Spinal cord (tissue), 10 donors: Measurements from ENCODE around the gene SLC4A2. TPM values are rescaled to one million over a fixed set of nuclear protein-coding genes. Genes with fewer than 3 reads are reported as not detected.
"Not testable (repeated sequence)": the region's sequence is repeated elsewhere in the genome, so short reads cannot be mapped to it uniquely, and the experiment has no call there.

Source experiments
- DNase-seq, 6 donors: peaks; one replicate each; pipeline versions ENCODE4 v3.0.0 to v3.0.0-alpha.2; 2013 to 2015; ENCODE audit warnings: low spot score in 6 of 6, low read depth in 4 of 6
- H3K27ac ChIP-seq: one replicate; pipeline ENCODE4 v1.5.1; 2013; ENCODE audit warnings: low read depth, low read length, control low read depth
- H3K27me3 ChIP-seq: one replicate; pipeline ENCODE4 v1.6.1; 2013; ENCODE audit warnings: low read length; ENCODE audit not compliant: control insufficient read depth, insufficient read depth
- H3K36me3 ChIP-seq: one replicate; pipeline ENCODE4 v1.6.1; 2013; ENCODE audit warnings: low read length; ENCODE audit not compliant: control insufficient read depth, insufficient read depth
- H3K4me1 ChIP-seq: one replicate; pipeline ENCODE4 v1.6.1; 2013; ENCODE audit warnings: low read length; ENCODE audit not compliant: control insufficient read depth, insufficient read depth
- H3K4me3 ChIP-seq: one replicate; pipeline ENCODE4 v1.5.1; 2013; ENCODE audit warnings: low read depth, low read length, control low read depth
- H3K9me3 ChIP-seq: one replicate; pipeline ENCODE4 v1.6.1; 2013; ENCODE audit warnings: low read length; ENCODE audit not compliant: control insufficient read depth, insufficient read depth
- WGBS: methylation state at CpG from one replicate; pipeline ENCODE4 v1.1.5; 2013; ENCODE audit warnings: missing lambda C conversion rate; ENCODE audit not compliant: insufficient coverage; 5-methylcytosine and 5-hydroxymethylcytosine counted together
- polyA plus RNA-seq, 2 donors: library from polyadenylated mRNA; unstranded; fragments of 120-200 nt; gene quantifications; one replicate each; pipeline ENCODE4 v1.2.1, GENCODE V29; 2013; ENCODE audit not compliant: insufficient read length in 2 of 2
- total RNA-seq, 2 donors: library from RNA; depleted of rRNA in 1 of 2; stranded (reverse); fragments of 120-200 nt in 1 of 2; fragments of >200 nt in 1 of 2; gene quantifications; one replicate each; pipeline versions ENCODE4 v1.2.3 to v1.2.4, GENCODE V29; 2013 to 2014
- donor health status: healthy.

SLC4A2 gene
- total and polyA plus RNA-seq, 4 donors = 27.5 to 101 (median 79.5) TPM

GRCh38 chr7:151020231-151020630, 39.2 kb upstream of the SLC4A2 start:
- Histone ChIP-seq H3K27me3 (peaks cover 30% of the 10 kb centered on the region), H3K4me1 (peaks cover 30% of the 10 kb centered on the region), H3K9me3 (no peaks in the 10 kb centered on the region), H3K27ac (no peak overlapping the region), H3K4me3 (no peak overlapping the region), H3K36me3 (peaks cover 3% of the 10 kb centered on the region)
- DNase-seq = peak in 1 of 6 donors; percentile 27
- WGBS = 0% methylated on average over 1 of the region's 7 CpGs

GRCh38 chr7:151023232-151023631, 36.2 kb upstream of the SLC4A2 start:
- Histone ChIP-seq H3K36me3 (no peaks in the 10 kb centered on the region), H3K27ac (no peak overlapping the region), H3K4me1 (peaks cover 28% of the 10 kb centered on the region), H3K9me3 (no peaks in the 10 kb centered on the region), H3K27me3 (peaks cover 26% of the 10 kb centered on the region), H3K4me3 (no peak overlapping the region)
- WGBS = 69% methylated on average over 7 of the region's 10 CpGs
- DNase-seq = no peak

GRCh38 chr7:151024435-151025056, 34.8 kb upstream of the SLC4A2 start, which contains the start of gene ATG9B:
Gene ATG9B, minus strand, starts transcription at chr7:151024494. Its CDS starts 71 bp downstream, at chr7:151024423.
- H3K4me1 ChIP-seq = peaks cover 24% of the 10 kb centered on the region
- H3K36me3 ChIP-seq = no peaks in the 10 kb centered on the region
- 88% methylated on average over 1 of the region's 4 CpGs for WGBS
- no peak for DNase-seq
- H3K27me3 ChIP-seq = peaks cover 15% of the 10 kb centered on the region
- no peak within 1 kb of the TSS for H3K27ac ChIP-seq
- no peak within 1 kb of the TSS for H3K4me3 ChIP-seq
- no peaks in the 10 kb centered on the region for H3K9me3 ChIP-seq

GRCh38 chr7:151025924-151026671, 33.3 kb upstream of the SLC4A2 start:
- DNase-seq = no peak
- Histone ChIP-seq H3K36me3 (no peaks in the 10 kb centered on the region), H3K9me3 (no peaks in the 10 kb centered on the region), H3K4me1 (peaks cover 20% of the 10 kb centered on the region), H3K27me3 (peaks cover 2% of the 10 kb centered on the region), H3K4me3 (no peak overlapping the region), H3K27ac (no peak overlapping the region)
- 67% methylated on average over 3 of the region's 4 CpGs for WGBS

- not testable (repeated sequence) for H3K9me3 ChIP-seq, H3K36me3 ChIP-seq, H3K27me3 ChIP-seq, DNase-seq, H3K27ac ChIP-seq
- Histone ChIP-seq H3K4me3 (peak overlapping the region; percentile 98), H3K4me1 (peaks cover 20% of the 10 kb centered on the region)
- WGBS = 29% methylated on average over 13 of the region's 19 CpGs
Observed at GRCh38 chr7:151026771-151027727, 32.3 kb upstream of the SLC4A2 start.

GRCh38 chr7:151027728-151028130, 31.7 kb upstream of the SLC4A2 start:
- Histone ChIP-seq H3K4me1 (peaks cover 20% of the 10 kb centered on the region), H3K4me3 (peak overlapping the region; percentile 98), H3K27ac (peak overlapping the region; percentile 53), H3K36me3 (peaks cover 14% of the 10 kb centered on the region)
- not testable (repeated sequence) for H3K9me3 ChIP-seq, DNase-seq, H3K27me3 ChIP-seq
- WGBS = 13% methylated on average over 9 of the region's 16 CpGs

GRCh38 chr7:151028131-151028947, 31.1 kb upstream of the SLC4A2 start, which contains the start of gene ABCB8:
Gene ABCB8, plus strand, starts transcription at chr7:151028450. Its CDS starts 66 bp downstream, at chr7:151028516.
- Histone ChIP-seq H3K9me3 (no peaks in the 10 kb centered on the region), H3K27me3 (peaks cover 1% of the 10 kb centered on the region), H3K27ac (peak within 1 kb of the TSS; percentile 89), H3K4me1 (peaks cover 20% of the 10 kb centered on the region), H3K4me3 (peak within 1 kb of the TSS; percentile 98), H3K36me3 (peaks cover 21% of the 10 kb centered on the region)
- peak; percentile 99 to 100 (median 99) for DNase-seq
- WGBS = under 1% methylated on average over 48 of the region's 53 CpGs

GRCh38 chr7:151028948-151029501, 30.4 kb upstream of the SLC4A2 start:
- no peaks in the 10 kb centered on the region for H3K9me3 ChIP-seq
- 41% methylated on average over 8 of the region's 17 CpGs for WGBS
- peak overlapping the region; percentile 89 for H3K27ac ChIP-seq
- H3K4me3 ChIP-seq = peak overlapping the region; percentile 98
- DNase-seq = no peak
- no peaks in the 10 kb centered on the region for H3K27me3 ChIP-seq
- H3K36me3 ChIP-seq = peaks cover 27% of the 10 kb centered on the region
- H3K4me1 ChIP-seq = peaks cover 20% of the 10 kb centered on the region
